D721Med (cell line): ENCODE measurements around the gene KISS1R.
A peak's percentile ranks its signal among the peaks of the same experiment; 100 is the strongest.

Experiments used
- DNase-seq: peaks from one replicate; pipeline ENCODE4 v3.0.0; 2011; ENCODE audit warnings: low spot score; ENCODE audit not compliant: insufficient read length
- FAIRE-seq: peaks from 2 replicates; lab custom pipeline; 2011; peaks lifted over from hg19 to GRCh38; lab: Jason Lieb, UNC
- TF ChIP-seq, protein P1 (sequence below): IDR thresholded peaks from 2 replicates; pipeline ENCODE4 v1.5.1; 2012; ENCODE audit warnings: mild to moderate bottlenecking, control low read depth; ENCODE audit not compliant: insufficient read depth; ENCODE audit errors: missing control alignments

Gene KISS1R

DNA sequence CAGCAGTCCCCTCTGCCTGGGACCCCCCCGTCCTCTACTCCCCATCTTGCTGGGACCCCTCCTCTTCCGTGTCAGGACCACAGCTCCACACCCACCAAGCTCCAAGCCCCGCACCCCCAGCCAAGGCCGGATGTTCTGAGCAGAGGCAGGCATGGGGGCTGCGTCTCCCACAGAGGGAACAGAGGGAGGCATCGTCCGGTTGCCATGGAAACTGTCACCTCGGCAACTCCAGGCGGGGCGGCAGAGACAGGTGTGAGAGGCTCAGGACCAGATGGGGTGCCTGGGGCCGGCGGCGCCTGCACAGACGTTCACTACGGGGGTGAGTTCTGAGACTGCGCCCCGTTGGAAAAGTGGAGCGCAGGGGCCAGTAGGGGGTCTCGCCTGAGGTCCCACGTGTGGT lies 18.5 kb upstream of the KISS1R start:
- DNase-seq: no peak
- FAIRE-seq: no peak
- TF ChIP-seq, protein P1, sequence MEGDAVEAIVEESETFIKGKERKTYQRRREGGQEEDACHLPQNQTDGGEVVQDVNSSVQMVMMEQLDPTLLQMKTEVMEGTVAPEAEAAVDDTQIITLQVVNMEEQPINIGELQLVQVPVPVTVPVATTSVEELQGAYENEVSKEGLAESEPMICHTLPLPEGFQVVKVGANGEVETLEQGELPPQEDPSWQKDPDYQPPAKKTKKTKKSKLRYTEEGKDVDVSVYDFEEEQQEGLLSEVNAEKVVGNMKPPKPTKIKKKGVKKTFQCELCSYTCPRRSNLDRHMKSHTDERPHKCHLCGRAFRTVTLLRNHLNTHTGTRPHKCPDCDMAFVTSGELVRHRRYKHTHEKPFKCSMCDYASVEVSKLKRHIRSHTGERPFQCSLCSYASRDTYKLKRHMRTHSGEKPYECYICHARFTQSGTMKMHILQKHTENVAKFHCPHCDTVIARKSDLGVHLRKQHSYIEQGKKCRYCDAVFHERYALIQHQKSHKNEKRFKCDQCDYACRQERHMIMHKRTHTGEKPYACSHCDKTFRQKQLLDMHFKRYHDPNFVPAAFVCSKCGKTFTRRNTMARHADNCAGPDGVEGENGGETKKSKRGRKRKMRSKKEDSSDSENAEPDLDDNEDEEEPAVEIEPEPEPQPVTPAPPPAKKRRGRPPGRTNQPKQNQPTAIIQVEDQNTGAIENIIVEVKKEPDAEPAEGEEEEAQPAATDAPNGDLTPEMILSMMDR: no peak

DNA sequence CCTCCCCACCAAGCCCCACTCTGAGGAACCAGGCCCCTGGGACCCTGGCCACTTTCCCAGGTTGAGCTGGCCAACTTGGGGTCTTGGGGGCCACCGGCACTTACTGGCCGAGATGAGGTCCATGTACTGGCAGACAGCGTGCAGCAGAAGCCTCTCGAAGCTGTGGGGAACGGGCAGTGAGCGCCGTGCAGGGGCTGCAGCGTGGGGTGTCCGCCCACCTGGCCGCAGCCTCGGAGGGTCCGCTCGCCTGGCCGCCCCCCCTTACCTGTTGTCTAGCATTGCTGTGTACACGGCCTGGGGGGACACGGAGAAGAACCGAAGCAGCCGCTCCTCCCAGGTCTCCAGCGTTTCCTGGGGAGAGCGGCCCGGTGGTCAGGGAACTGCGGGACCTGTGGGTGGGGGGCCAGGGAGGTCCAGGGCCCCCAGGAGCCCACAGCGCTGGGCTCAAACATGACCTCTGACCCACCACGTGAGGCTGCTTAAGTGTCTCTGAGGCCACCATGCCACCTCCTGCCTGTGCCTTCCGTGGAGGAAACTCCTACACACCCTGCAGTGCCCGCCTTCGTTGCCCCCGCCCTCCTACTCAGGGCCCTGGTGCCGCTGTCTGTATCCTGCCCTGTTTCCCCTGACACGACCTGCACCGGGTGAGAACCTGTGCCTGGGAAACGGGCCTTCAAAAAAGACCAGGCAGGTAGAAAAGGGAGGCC lies 17.6 kb upstream of the KISS1R start:
- DNase-seq (no peak), FAIRE-seq (no peak)
- TF ChIP-seq, protein P1: no peak

DNA sequence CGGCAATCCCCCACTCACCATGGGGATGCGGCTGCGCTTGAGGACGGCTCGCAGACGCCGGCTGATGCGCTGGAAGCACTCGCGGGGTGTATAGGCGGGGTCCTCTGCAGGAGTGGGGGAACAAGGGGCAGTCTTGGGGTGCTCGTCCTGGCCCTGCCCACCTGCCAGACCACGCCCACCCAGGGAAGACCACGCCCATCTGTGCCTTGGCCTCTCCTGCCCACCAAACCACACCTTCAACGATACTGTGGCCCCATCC lies 17.2 kb upstream of the KISS1R start:
- TF ChIP-seq, protein P1: no peak
- no peak for DNase-seq
- FAIRE-seq: no peak

DNA sequence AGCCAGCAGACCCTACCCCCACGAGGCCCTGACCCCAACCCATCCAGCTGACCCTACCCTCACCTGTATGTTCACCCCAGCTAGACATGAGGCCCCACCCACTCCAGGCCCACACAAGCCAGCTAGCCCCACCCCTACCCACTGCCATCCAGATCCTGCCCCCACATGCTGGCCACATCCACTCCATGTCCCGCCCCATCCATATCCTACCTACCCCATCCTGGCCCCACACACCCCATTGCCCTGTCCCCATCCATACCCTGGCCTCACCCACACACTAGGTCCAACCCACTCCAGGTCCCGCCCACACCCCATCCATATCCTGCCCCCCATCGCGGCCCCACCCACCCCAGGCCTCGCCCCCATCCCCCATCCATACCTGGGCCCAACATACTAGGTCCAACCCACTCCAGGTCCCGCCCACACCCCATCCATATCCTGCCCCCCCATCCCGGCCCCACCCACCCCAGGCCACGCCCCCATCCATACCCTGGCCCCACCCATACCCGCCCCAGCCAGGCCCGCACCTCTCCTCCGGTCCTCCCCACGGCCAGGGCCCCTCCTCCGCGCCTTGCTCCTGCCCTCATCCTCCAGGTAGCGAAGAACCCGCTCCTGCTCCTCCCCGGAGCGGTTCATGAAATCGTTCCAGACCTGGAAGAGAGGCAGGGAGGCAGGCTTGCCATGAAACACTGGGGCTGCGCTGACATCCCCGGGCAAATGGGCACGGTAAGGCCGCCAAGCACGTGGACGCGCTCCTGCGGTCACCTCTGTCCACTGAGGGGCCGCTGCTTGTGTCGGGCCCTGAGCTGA lies 16.6 kb upstream of the KISS1R start:
- TF ChIP-seq, protein P1: no peak
- no peak for FAIRE-seq
- peak; percentile 80 for DNase-seq

DNA sequence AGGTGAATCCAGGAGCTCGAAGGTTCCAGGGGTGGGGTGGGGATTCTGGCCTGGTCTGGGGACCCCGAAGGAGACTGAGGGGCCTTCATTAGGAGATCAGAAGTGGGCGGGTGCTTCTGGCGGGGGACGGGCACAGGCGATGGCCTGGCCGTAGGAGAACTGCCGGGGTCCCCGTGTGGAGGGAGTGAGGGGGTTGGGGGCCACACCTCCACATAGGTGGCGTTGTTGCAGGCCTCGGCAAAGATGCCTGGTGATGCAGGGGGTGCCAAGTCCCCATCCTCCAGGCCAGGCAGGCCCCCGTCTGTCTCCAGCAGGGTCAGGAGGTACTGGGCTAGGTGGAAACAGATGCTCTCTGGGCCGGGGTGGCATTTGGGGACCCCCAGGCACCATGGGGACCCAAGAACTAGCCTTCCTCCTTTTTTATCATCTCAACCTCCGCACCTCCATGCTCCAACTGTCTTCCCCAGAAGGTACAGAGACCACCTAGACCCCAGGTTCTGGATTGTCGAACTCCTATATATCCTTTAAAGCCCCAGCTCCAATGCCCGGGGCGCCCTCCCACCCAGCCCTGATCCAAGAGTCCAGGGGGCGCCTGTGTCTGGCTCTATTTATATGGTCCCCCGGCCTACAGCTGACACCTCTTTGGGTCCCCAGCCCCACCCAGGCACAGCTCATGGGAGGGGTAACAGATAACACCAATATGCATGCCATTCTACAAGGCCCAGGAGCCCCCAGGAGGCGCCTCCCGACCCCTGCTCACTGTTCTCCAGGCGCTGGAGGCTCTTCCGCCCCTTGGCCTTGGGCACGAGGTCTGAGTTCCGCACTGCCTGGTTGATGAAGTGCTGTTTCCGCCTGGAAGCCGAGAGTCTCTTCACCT lies 15.7 kb upstream of the KISS1R start:
- no peak for DNase-seq
- no peak for FAIRE-seq
- TF ChIP-seq, protein P1: no peak

DNA sequence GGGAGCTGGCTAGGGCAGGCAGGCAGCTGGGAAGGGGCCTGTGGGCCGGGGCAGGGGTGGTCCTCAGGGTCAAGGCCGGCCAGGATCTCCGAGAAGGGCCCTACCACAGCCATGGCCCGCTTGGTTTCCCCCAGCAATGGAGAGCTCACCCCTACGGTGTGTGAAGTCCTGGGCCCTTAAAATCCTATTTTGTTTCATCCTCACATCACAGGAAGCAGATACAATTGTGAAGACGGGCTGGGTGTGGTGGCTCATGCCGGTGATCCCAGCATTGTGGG lies 15.1 kb upstream of the KISS1R start:
- FAIRE-seq: no peak
- TF ChIP-seq, protein P1: no peak
- DNase-seq: no peak
